HG03439 (cell line): Measurements from ENCODE around the gene FAM20A.
"Not testable (repeated sequence)": the region's sequence is repeated elsewhere in the genome, so short reads cannot be mapped to it uniquely, and the experiment has no call there.

Source experiments
- ATAC-seq: cut with Tn5 transposase; IDR thresholded peaks from one replicate; pipeline ENCODE4 v1.9.1; 2021; ENCODE audit warnings: mild to moderate bottlenecking, moderate library complexity; ENCODE audit not compliant: unreplicated experiment

The FAM20A gene

GRCh38 chr17:68591583-68591982 is 9.6 kb downstream of the FAM20A start:
- ATAC-seq, result no peak

GRCh38 chr17:68589086-68589485 is 12.1 kb downstream of the FAM20A start:
- ATAC-seq, result no peak

GRCh38 chr17:68588362-68588761 is 12.8 kb downstream of the FAM20A start:
- ATAC-seq, result no peak

GRCh38 chr17:68587847-68588246 is 13.3 kb downstream of the FAM20A start:
- ATAC-seq, result no peak

- no peak for ATAC-seq
These were observed 14.1 kb downstream of the FAM20A start for GRCh38 chr17:68587026-68587425.

GRCh38 chr17:68585643-68586042 is 15.5 kb downstream of the FAM20A start:
- no peak for ATAC-seq

GRCh38 chr17:68584581-68585303 is 16.4 kb downstream of the FAM20A start:
- no peak for ATAC-seq

GRCh38 chr17:68582867-68583266 is 18.3 kb downstream of the FAM20A start:
- ATAC-seq, result not testable (repeated sequence)

- ATAC-seq, result no peak
These were observed 19.1 kb downstream of the FAM20A start for GRCh38 chr17:68581863-68582645.

- no peak for ATAC-seq
These were observed 20.9 kb downstream of the FAM20A start for GRCh38 chr17:68580236-68580770.

- ATAC-seq, result no peak
These were observed 21.8 kb downstream of the FAM20A start for GRCh38 chr17:68579194-68579927.

GRCh38 chr17:68578236-68578635 is 22.9 kb downstream of the FAM20A start:
- ATAC-seq, result no peak

- no peak for ATAC-seq
These were observed 23.7 kb downstream of the FAM20A start for GRCh38 chr17:68577497-68577821.

GRCh38 chr17:68576811-68577496 is 24.2 kb downstream of the FAM20A start:
- ATAC-seq, result no peak

- no peak for ATAC-seq
These were observed 25.0 kb downstream of the FAM20A start for GRCh38 chr17:68576137-68576536.

- ATAC-seq, result no peak
These were observed 27.8 kb downstream of the FAM20A start for GRCh38 chr17:68573338-68573737.

- no peak for ATAC-seq
These were observed 28.9 kb downstream of the FAM20A start for GRCh38 chr17:68572138-68572842.

- ATAC-seq, result no peak
These were observed 30.6 kb downstream of the FAM20A start for GRCh38 chr17:68570526-68570925.

GRCh38 chr17:68569346-68569745 is 31.8 kb downstream of the FAM20A start:
- no peak for ATAC-seq

GRCh38 chr17:68568581-68568980 is 32.6 kb downstream of the FAM20A start:
- no peak for ATAC-seq
